Esophagus squamous epithelium (tissue), 4 donors: ENCODE results near the gene FARP2.

ENCODE experiments used
- CTCF ChIP-seq, 6 experiments: fragments of 450-650 bp in 4 of 6; fragments of 200-600 bp in 2 of 6; sonication (generic) in 2 of 6; IDR thresholded peaks; one replicate each; pipeline ENCODE4 v1.5.1; 2016 to 2019; ENCODE audit warnings: antibody characterized with exemption in 6 of 6, mild to moderate bottlenecking in 4 of 6, moderate library complexity in 4 of 6
- POLR2A ChIP-seq, 4 donors: fragments of 450-650 bp; IDR thresholded peaks; one replicate each; pipeline ENCODE4 v1.6.1; 2017; ENCODE audit warnings: antibody characterized with exemption in 4 of 4, mild to moderate bottlenecking in 4 of 4, moderate library complexity in 3 of 4

- TF ChIP-seq CTCF (IDR thresholded peaks at IDR 0.05) (no peak), POLR2A (IDR thresholded peaks at IDR 0.05) (no peak)
Measured at GRCh38 chr2:241422350-241422749, 66.3 kb downstream of the FARP2 start.
